Stimulated activated CD8-positive, alpha-beta memory T cell treated with anti-CD3 and anti-CD28 coated beads, Interleukin-2, amount 100 ng/mL, for 48 hours (primary cell): ENCODE results near the gene USP2.

Experiments
- DNase-seq, 2 donors: peaks; one replicate each; pipeline ENCODE4 v3.0.0-alpha.2; 2020; ENCODE audit warnings: low read depth in 2 of 2

Gene USP2

DNA sequence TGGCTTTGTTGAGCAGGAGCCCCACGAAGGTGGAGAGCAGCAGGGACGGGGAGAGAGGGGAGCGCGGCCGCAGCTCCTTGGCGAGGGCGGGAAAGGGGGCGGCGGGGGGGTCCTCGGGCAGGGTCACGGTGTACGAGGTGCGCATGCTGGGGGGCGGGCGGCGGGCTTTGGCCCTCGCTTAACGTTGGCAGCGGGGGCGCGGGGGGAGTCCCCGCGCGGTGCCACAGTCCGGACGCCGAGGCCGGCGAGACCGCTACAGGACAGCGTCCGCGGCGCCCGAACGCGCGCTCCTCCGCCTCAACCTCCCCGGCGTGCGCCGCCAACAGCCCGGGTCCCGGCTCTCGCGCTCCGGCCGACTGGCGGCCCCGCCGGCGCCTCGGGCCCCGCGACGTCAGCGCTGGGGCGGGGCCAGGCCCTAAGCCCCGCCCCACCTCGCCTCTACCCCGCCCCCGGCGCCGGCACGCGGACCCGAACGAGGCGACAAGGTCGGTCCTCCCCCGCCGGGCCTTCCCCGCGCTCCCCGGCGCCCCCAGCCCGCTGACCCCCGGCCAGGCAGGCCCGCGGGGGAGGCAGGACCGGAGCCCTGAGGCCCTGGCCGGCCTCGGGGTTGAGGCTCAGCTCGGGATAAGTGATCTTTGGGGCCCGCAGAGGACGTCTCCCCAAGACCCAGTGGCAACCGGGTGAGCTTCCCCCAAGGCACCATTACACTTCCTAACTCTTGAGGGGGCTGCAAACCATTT, 17.5 kb downstream of the USP2 start:
- DNase-seq = peak; percentile 32 to 37

DNA sequence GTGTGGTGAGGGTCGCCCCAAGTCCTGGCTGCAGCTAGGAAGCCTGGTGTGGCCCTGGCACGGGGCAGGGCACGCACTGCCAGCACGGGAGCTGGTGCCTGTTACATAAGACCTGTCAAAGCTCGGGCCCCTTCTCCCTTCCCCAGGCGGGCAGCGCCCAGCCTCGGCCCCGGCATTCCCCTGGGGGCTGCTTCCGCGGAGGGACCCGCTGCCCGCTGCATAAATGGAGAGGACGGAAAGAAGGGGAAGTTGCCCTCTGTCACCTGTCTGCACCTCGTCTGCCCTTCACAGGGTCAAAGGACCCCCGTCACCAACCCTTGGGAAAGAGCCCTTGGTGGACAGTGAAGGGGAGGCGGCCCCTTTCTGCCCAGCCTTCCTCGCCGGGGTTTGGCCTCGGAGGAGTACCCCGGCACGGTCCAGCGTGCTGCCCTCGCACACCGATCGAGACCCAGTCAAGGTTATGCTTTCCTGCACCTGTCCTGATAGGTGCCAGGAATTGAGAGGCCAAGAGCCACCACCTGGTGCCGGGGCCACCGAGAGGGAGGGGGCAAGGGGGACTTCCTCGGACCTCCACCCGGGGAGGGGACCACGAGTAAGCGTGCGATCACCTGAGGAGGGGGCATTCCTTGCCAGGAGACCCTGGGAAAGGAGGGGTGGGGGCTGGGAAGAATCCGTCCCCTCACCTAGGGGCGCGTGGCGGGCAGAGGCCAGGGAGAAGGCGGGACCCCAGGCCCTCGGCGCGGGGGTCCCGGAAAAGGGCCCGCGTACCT, 18.2 kb downstream of the USP2 start:
- no peak for DNase-seq

DNA sequence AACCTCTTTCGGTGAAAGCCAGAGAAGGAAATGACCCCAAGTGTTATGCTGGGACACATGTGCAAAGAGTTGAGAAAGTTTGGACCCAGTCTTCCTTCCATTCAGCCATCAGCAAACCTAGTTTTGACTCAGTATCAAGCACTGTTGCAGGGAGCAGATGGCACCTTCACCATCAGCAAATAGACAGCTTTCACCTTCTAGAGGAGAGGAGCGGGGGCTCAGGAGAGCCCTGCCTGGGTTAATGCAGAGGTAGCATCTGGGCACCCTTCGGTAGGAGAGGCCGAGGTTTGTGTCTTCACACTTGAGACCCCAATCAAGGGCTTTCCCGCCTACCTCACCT, 18.8 kb downstream of the USP2 start:
- no peak for DNase-seq

DNA sequence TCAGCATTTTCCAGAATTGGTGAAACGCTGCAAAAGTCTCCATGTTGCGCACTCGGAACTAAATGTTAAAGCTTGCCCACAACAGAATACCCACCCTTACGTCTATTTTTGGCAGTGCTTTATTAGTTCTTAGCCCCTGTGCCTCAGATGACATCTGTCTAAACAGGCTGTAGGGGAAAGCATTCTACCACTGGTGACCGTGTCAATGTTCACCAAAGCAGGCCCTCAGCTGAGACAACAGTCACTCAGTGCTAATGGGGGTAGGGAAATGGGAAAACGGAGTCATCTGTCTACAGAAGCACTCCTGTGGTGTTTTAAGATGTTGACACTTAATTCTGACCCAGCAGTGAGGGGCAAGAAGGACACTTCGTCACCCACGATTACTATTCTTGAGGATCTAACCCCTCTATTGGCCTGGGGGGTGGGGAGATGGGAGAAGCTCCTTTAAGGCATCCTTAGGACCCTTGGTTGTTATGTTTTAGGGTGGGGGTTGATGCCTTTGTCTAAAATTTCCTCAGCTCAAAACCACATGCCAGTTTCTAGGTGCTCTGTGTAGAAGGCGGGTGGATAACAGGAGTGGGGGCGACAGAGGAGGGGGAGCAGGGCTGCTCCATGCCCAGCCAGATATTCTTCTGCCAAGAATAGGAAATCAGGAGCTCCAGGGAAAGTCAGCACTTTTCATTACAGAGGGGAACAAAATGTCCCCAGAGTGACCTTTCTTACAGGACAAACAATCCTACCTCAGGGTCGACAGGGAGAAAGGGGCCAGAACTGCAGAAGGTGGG, 19.4 kb downstream of the USP2 start:
- DNase-seq = no peak

DNA sequence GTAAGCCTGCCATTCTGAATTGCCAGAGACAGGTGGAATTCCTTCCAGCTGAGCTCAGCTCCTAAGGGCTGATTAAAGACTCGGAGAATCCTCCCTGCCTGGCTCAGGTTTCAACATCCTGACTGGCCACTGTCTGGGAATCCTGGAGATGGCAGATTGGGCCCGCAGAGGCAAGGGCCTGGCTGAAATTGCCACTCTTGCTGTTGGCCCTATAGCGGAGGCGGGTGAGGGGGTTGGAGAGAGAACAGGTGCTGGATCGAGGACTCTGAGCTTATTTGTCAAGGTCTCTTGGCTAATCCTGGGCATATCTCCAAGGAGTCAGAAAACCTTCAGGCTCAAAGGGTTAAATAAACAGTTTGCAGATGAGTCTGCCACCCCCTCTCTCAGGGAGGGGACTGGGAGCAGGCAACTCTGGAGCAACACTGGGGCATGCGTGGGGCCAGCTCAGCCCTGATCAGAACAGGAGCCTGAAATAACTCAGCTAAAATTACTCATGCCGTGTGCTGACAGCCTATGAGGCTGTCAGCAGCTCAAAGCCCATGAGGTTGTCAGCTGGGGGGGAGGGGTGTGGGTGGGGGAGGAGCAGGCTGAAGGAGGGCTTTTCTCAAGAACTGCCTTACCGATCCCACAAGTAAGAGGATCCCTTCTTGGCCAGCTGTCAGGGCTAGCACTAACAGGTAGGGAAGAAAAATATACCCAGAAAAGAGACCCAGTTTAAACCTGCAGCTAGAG, 20.3 kb downstream of the USP2 start:
- DNase-seq = peak in 1 of 2 donors; percentile 57

DNA sequence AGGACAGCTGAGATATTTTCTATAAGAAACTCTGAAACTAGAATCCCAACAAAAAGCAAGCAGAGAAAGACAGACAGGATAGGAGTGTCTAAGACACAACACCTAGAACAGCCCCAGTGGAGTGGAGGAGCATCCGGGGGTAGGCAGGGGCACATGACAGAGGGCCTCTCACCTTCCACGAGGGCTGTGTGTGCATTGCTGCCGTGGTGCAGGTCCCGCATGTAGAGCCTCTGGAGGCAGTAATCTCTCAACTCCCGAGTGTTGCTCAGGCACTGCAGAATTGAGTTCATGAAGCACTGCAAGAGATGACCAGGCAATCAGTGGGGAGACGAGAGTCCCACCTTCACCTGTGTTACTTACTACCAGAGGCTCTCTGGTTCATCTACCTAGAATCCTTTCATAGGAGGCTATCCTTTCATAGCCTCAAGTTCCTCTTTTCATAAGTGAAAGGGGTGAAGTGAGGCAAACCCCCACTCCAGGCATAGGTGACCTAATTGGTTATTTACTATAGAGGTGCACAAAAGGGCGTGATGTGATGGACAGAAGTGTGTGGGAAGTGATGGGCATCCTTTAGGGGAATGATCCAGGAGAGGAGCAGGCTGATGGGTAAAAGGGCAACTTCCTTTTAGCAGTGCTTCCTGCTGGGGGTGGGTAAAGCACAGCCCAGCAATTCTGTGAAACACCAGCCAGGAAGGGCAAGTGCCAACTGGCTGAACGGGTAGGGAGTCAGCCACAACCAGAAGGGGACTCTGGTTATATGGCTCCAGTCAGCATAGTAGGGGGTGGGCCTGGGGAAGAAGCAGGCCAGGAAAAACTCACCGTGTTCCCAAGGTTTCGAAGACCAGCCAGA, 21.9 kb downstream of the USP2 start:
- no peak for DNase-seq

DNA sequence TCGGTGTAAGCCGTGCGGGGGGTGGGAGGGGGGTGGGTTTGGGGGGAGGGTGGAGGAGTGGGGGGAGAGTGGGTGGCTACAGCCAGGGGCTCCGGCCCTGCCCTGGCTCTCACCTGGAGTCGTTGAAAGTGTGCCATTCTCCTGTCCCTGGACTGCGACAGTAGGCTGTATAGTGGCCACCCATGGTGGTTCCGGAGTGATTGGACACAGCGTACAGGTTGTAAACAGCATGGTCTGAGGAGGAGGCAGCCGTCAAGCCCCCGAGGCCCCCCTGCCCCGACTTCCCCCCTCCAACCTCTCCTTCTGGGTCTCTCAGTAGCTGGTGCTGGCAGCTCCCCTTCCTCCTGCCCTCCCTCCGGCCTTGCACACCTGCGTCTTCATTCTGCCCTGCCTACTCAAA, 24.4 kb downstream of the USP2 start:
- DNase-seq = no peak

DNA sequence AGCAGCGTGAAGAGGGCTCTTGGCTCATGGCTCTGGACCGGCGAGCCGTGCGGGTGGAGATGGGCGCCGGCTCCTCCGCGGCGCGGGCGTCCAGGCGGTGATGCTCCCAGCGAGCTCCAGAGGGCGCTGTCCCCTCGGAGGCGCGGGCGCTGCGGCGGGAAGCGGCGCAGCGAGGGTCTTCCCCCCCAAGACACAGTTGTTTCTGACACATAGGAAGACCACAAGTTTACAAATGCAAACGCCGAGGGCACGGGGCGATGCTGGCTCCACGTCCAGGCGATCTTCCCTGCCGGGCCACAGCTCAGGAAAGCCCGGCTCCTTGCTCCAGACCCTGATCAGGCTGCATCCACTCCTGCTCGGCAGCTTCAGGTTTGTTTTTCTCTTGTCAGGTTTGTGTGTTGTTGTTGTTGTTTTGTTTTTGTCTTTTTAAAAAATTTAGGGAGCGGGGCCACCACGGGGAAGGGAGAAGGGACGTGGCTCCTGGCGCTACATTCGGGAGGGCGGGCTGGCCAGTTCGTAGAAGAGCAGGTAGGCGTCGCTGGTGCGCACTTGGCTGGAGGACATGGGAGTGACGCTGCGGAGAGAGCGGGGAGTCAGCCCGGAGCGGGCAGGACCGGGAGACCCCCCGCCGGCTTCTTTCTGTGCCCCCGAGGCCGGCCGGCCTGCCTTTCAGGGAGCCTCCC, 25.0 kb downstream of the USP2 start:
- DNase-seq = peak; percentile 52 to 58

DNA sequence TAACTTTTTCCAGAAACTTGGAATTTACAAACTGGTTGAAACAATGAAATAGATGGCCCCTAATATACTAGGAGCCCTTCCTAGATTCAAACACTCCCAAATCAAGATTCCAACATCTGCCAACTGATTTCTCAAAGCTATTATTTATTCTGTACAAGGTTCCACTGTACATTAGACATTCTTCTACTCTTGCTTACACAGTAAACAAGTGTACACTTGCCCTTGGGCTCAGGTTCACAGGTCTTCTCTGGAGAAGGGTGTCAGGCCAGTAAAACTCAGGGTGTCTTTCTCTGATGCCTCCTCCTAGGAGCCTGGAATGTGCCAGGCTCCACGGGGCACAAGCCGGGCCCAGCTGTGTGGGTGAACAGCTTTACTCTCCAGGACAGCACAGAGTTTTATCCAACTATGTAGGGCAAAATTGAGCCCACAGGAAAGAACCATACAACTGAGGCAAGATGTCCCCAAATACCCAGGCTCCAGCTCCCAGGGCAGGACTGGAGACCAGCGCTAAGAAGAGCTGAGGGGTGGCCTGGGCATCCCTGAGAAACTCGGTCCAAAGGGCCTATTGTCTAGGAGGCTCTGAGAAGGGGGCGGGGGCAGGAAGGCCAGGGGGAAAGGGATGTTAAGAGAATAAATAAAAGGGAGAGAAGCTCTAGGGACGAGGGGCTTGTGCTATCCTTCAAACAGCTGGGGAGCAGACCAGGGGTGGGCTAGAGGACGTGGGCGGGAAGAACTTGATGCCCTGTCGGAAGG, 26.2 kb downstream of the USP2 start:
- DNase-seq = no peak

DNA sequence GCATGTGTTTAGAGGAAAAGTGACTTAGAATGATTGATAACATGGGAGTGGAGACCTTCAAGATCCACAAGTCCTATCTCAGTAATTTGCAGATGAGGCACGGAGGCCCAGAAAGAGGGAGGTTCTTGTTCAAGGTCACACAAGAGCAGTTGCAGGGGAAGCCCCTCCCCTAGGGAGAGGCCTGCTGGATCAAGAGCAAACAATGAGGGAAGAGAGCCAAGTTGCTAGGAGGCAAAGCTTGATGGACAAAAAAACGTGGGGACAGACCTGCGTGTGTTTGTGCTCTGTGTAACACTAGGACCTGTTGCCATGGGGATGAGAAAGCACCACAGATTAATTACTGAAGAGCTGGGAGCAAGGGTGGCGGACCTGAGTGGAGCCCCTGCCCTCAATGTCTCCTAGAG, 28.6 kb downstream of the USP2 start:
- no peak for DNase-seq

DNA sequence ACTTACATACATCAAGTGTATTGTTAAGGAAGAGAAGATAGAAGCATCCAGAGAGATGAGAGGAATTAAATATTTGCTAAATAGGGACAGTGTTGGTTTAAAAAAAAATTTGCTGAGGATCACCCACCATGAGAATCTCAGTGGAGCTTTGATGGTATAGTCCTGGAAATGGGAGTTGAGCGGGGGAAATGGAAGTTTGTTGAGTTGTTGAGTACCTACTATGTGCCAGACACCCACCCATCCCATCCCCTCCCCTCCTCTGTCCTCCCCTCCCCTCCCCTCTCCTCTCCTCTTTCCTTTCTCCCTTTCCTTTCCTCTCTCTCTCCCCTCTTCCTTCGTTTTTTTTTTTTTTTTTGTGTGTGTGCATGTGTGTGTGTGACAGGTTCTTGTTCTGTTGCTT, 30.3 kb downstream of the USP2 start:
- DNase-seq = no peak

DNA sequence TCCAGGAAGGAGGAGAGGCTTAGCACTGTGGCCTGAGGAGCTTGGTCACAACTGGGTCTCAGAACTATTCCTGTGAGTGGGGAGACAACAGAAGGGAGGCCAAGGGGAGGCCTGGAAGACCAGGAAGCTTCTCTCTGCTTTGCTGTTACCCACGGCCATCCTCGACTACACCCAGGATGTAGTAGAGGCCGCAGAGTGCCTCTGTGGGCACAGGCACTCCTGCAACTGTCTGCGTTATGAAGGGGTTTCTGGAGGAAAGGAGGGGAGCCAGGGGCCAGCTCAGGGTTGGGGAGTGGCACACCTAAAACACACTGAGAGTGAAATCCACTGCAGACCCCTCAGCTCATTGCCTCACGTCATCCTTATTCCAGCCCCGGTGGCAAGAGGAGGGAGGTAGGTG, 31.2 kb downstream of the USP2 start:
- no peak for DNase-seq

DNA sequence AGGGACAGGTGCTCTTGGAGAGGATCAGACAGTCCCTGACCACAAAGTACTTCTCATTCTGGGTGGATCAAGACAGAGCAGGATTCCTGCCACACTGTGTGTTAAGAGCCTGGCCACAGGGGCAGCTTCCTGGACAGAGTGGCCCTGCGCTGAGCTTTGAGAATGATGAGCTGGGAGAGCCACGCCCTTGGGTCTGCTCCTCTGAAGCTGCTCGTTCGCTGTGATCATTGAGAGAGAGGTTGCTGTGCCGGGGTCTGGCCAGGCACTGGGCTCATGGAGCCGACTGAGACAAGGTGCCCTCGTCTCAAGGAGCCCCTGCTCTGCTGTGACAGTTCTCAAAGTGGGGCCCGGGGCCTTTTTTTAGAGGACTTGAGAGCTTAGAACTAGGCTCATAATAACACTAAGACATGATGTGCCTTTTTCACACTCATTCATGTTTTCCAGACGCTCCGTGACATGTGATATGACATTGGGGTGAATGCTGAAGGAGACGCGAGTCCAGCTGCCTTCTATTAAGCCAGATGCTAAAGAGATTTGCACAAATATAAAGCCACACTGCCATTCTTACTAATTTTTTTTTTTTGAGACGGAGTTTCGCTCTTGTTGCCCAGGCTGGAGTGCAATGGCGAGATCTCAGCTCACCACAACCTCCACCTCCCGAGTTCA, 33.4 kb downstream of the USP2 start:
- no peak for DNase-seq

DNA sequence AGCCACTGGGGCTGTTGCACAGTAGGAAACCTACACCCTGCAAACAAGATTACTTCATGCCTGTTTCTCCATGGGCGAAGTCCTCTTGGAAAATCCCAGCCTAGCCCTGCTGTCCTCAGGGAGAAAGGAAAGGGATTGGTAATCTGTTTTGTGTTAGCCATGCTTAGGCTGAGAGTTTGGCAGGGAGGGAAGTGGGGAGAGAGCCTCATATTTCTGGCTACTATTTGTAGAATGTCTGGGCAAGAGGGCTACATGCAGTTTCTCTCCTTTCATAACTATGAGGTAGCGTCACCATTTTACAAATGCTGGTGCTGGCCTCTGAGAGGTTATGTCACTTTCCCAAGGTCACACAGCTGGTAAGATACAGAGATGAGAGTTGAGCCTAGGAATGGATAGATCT, 34.2 kb downstream of the USP2 start:
- DNase-seq = no peak

DNA sequence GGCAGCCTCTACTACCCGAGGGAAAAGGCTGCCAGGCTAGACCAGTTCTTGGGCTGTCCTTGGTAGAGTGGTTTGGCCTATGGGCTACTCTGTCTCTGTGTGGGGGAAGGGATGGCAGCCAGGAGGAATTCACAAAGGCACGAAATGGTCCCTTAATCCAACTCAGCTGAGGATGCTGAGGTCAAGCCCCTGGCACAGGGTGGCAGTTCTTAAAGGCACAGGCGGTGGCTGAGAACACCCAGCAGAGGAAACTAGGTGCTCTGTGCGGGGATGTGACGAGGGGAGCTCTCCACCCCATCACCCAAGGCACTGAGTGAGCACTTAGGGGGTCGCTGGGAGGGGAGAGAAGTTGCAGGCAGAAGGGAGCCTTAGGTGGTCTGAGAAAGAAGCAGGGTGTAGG, 34.9 kb downstream of the USP2 start, which contains the start of gene MFRP:
Gene MFRP, minus strand, starts transcription at position 101 of the 400 bp plus-strand sequence. CDS start 192 bp downstream, outside the sequence.
- no peak for DNase-seq

DNA sequence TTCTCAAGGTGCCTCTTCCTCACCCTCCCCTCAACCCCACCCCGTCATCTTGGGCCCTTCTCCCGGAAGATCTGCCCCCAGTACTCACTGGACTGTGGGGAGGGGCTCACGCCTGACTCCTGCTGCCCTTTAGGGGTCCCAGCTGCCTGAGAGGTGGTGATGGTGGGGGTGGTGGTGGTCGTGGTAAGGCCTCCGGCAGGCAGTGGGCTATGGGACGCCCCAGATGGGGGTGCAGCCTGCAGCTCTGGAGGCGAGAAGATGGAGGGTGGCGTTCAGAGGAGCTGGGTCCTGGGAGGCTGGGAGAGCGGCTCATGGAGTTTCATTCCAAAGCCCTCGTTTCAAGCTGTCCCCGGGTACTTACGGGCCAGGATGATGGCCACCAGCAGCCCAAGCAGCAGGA, 35.8 kb downstream of the USP2 start:
- no peak for DNase-seq

DNA sequence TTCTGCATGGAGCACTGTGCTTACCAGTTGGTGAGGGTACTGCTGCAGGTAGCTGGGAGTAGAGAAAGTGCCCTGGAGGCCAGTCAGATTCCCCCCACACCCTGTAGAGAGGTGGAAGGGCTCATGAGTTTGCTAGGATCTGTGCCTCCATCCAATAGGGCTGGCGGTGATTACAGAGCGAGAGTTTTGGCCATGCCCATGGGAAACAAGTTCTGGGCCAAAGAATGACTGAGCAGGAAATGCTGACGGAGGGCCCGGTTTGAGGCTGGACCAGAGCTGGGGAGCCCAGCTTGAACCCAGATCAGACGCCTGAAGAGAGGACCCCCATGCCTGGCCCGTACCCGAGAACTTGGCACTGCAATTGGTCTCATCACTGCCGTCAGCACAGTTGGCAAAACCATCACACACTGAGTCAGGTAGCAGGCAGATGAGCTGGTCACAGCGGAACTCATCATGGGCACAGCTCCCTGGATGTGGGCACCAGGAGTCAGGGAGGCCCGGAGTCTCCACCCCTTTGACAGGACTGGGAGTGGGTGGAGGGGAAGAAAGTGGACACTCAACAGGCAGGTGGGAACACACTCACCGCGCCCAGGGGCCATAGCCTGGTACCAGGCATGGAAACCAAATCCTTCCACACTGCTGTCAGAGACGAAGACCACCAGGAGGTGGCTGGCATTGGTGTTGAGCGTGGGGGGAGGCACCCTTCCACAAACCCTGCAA, 37.0 kb downstream of the USP2 start:
- no peak for DNase-seq

DNA sequence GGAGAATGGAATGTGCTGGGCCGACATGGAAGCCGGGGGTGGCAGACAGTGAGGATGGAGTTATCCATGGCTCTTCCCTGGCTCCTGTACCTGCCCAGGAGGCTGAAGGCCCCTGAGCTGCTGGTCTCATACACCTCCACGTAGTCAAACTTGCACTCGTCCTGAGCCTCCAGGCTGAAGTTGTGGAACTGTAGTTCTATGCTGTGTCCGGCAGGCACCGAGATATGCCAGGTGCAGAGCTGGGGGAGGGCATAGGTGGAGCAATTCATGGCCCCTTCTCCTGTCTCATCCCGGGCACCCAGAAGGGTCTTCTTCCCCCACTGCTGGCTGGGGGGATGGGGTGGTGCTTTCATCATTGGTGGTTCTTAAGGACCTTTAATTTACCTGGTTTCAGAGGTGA, 37.8 kb downstream of the USP2 start:
- no peak for DNase-seq
